Neural cell (in vitro differentiated cells): ENCODE results near the gene TGFBR3. TPM values are rescaled to one million over a fixed set of nuclear protein-coding genes. Genes with fewer than 3 reads are reported as not detected.

Experiments used
- H2AFZ ChIP-seq: fragments of 200-600, 300-800 bp; sonication (generic), shearing (Covaris generic); 2 replicates; pipeline ENCODE4 v1.6.0; 2014; ENCODE audit warnings: low read depth, mild to moderate bottlenecking, antibody characterized with exemption, low read length, moderate library complexity
- H3F3A ChIP-seq: fragments of 200-600 bp; shearing (Covaris generic); 2 replicates; pipeline ENCODE4 v1.6.1; 2016; ENCODE audit warnings: mild to moderate bottlenecking, moderate library complexity, mixed read lengths, antibody characterized with exemption, low read length; ENCODE audit not compliant: insufficient read depth, poor library complexity, severe bottlenecking
- H3K27ac ChIP-seq: fragments of 200-600, 300-800 bp; sonication (generic), shearing (Covaris generic); 2 replicates; pipeline ENCODE4 v1.5.1; 2014; ENCODE audit warnings: mild to moderate bottlenecking, low read length, moderate library complexity
- H3K27me3 ChIP-seq: fragments of 300-800, 200-600 bp; sonication (generic), shearing (Covaris generic); 2 replicates; pipeline ENCODE4 v1.6.0; 2014; ENCODE audit warnings: mild to moderate bottlenecking, low read depth, low read length, moderate library complexity; ENCODE audit not compliant: insufficient read depth
- H3K36me3 ChIP-seq: fragments of 300-800, 200-600 bp; sonication (generic), shearing (Covaris generic); 2 replicates; pipeline ENCODE4 v1.5.1; 2014; ENCODE audit warnings: mild to moderate bottlenecking, antibody characterized with exemption, low read length, moderate library complexity; ENCODE audit not compliant: insufficient read depth
- H3K4me2 ChIP-seq: fragments of 300-800, 200-600 bp; sonication (generic), shearing (Covaris generic); 2 replicates; pipeline ENCODE4 v1.6.0; 2014; ENCODE audit warnings: mild to moderate bottlenecking, low read length
- H3K4me3 ChIP-seq: fragments of 300-800, 200-600 bp; sonication (generic), shearing (Covaris generic); 2 replicates; pipeline ENCODE4 v1.5.1; 2014; ENCODE audit warnings: mild to moderate bottlenecking, low read length, moderate library complexity
- H3K79me2 ChIP-seq: fragments of 200-600 bp; shearing (Covaris generic); replicated peaks from 2 replicates; pipeline ENCODE4 v1.6.0; 2014; ENCODE audit warnings: mild to moderate bottlenecking, low read length, moderate library complexity; ENCODE audit not compliant: insufficient read depth
- H3K9ac ChIP-seq: fragments of 300-800, 200-600 bp; sonication (generic), shearing (Covaris generic); 2 replicates; pipeline ENCODE4 v1.6.1; 2016; ENCODE audit warnings: mild to moderate bottlenecking, low read length, mixed read lengths
- H3K9me2 ChIP-seq: fragments of 200-600 bp; shearing (Covaris generic); 2 replicates; pipeline ENCODE4 v1.6.1; 2016; ENCODE audit warnings: mild to moderate bottlenecking, low read length, mixed read lengths; ENCODE audit not compliant: insufficient read depth
- H3K9me3 ChIP-seq: fragments of 200-600, 300-800 bp; sonication (generic), shearing (Covaris generic); 2 replicates; pipeline ENCODE4 v1.6.1; 2016; ENCODE audit warnings: mild to moderate bottlenecking, mixed run types, low read length, moderate library complexity, mixed read lengths
- H4K20me1 ChIP-seq: fragments of 200-600 bp; shearing (Covaris generic); 2 replicates; pipeline ENCODE4 v1.6.1; 2016; ENCODE audit warnings: mild to moderate bottlenecking, mixed run types; ENCODE audit not compliant: insufficient read depth
- CTCF ChIP-seq: fragments of 450-650 bp; IDR thresholded peaks from 2 replicates; pipeline ENCODE4 v1.5.1; 2014; ENCODE audit warnings: antibody characterized with exemption, mild to moderate bottlenecking, moderate library complexity; ENCODE audit not compliant: poor library complexity, severe bottlenecking
- EP300 ChIP-seq: fragments of 450-650 bp; conservative IDR thresholded peaks from 2 replicates; pipeline ENCODE4 v1.6.1; 2014; ENCODE audit warnings: antibody characterized with exemption, mild to moderate bottlenecking, moderate library complexity; ENCODE audit not compliant: poor library complexity, severe bottlenecking
- EZH2 ChIP-seq: fragments of 200-600, 300-800 bp; shearing (Covaris generic), sonication (generic); IDR thresholded peaks from 2 replicates; pipeline ENCODE4 v1.6.1; 2014; ENCODE audit warnings: antibody characterized with exemption, low read length, borderline replicate concordance, mild to moderate bottlenecking; ENCODE audit not compliant: insufficient read depth, poor library complexity, severe bottlenecking
- MXI1 ChIP-seq: fragments of 450-650 bp; conservative IDR thresholded peaks from 2 replicates; pipeline ENCODE4 v1.6.1; 2014; ENCODE audit warnings: antibody characterized with exemption, mild to moderate bottlenecking; ENCODE audit not compliant: poor library complexity, severe bottlenecking
- POLR2AphosphoS5 ChIP-seq: IDR thresholded peaks from 2 replicates; pipeline ENCODE4 v1.6.1; 2012
- RAD21 ChIP-seq: fragments of 450-650 bp; conservative IDR thresholded peaks from 2 replicates; pipeline ENCODE4 v1.6.1; 2014; ENCODE audit warnings: antibody characterized with exemption, mild to moderate bottlenecking, moderate library complexity
- REST ChIP-seq: IDR thresholded peaks from 2 replicates; pipeline ENCODE4 v1.6.1; 2012; ENCODE audit warnings: borderline replicate concordance
- SMC3 ChIP-seq: fragments of 450-650 bp; conservative IDR thresholded peaks from 2 replicates; pipeline ENCODE4 v1.6.1; 2014; ENCODE audit warnings: antibody characterized with exemption, mild to moderate bottlenecking, moderate library complexity; ENCODE audit not compliant: poor library complexity
- TAF1 ChIP-seq: IDR thresholded peaks from 2 replicates; pipeline ENCODE4 v1.6.1; 2012; ENCODE audit warnings: low read depth
- polyA plus RNA-seq: library from polyadenylated mRNA; depleted of rRNA; stranded (reverse); fragments of >200 nt; gene quantifications from 2 replicates; pipeline ENCODE4 v1.2.3, GENCODE V29; 2014

The TGFBR3 gene
- polyA plus RNA-seq, 1 donor from 2014 or later = 0.25 TPM

- H3K9me3 ChIP-seq = no peaks in the 10 kb centered on the region
- no peaks in the 10 kb centered on the region for H3K27me3 ChIP-seq
- H3K27ac ChIP-seq = no peak overlapping the region
- no peak overlapping the region for H2AFZ ChIP-seq
- H4K20me1 ChIP-seq = no peaks in the 10 kb centered on the region
- no peaks in the 10 kb centered on the region for H3F3A ChIP-seq
- TF ChIP-seq EZH2 (no peak), MXI1 (no peak), POLR2AphosphoS5 (no peak), EP300 (no peak), SMC3 (no peak), TAF1 (no peak), RAD21 (no peak), REST (no peak), CTCF (no peak)
- no peaks in the 10 kb centered on the region for H3K79me2 ChIP-seq
- H3K9ac ChIP-seq = no peak overlapping the region
- H3K4me3 ChIP-seq = no peak overlapping the region
- H3K9me2 ChIP-seq = no peaks in the 10 kb centered on the region
- no peak overlapping the region for H3K4me2 ChIP-seq
- no peaks in the 10 kb centered on the region for H3K36me3 ChIP-seq
Measured at GRCh38 chr1:91807921-91808620, 77.9 kb downstream of the TGFBR3 start.

GRCh38 chr1:91806769-91807700, 78.9 kb downstream of the TGFBR3 start:
- H3K9ac ChIP-seq = no peak overlapping the region
- H3K27ac ChIP-seq = no peak overlapping the region
- H3K9me2 ChIP-seq = no peaks in the 10 kb centered on the region
- no peaks in the 10 kb centered on the region for H3K36me3 ChIP-seq
- H3F3A ChIP-seq = no peaks in the 10 kb centered on the region
- no peak overlapping the region for H2AFZ ChIP-seq
- H3K4me3 ChIP-seq = no peak overlapping the region
- no peaks in the 10 kb centered on the region for H3K27me3 ChIP-seq
- TF ChIP-seq SMC3 = no peak
- TF ChIP-seq CTCF = no peak
- no peak for TF ChIP-seq EP300
- no peak for TF ChIP-seq REST
- TF ChIP-seq RAD21 = no peak
- TF ChIP-seq EZH2 = no peak
- TF ChIP-seq MXI1 = no peak
- TF ChIP-seq TAF1 = no peak
- no peak for TF ChIP-seq POLR2AphosphoS5
- no peaks in the 10 kb centered on the region for H3K79me2 ChIP-seq
- no peaks in the 10 kb centered on the region for H4K20me1 ChIP-seq
- H3K9me3 ChIP-seq = no peaks in the 10 kb centered on the region
- H3K4me2 ChIP-seq = no peak overlapping the region
